Activated CD4-positive, alpha-beta memory T cell treated with anti-CD3 and anti-CD28 coated beads for 36 hours (primary cell): ENCODE results near the gene CIB4. TPM values are rescaled to one million over a fixed set of nuclear protein-coding genes. Genes with fewer than 3 reads are reported as not detected.

Experiments used
- CTCF ChIA-PET: fragments of 350-600 bp; sonication (Branson Sonifier 250); formaldehyde crosslinking; loops from one replicate; lab custom pipeline; 2021; ENCODE audit warnings: antibody characterized with exemption, inconsistent platforms; lab: Charles Lee
- POLR2A ChIA-PET: fragments of 350-600 bp; sonication (Branson Sonifier 250); formaldehyde crosslinking; loops from one replicate; lab custom pipeline; 2021; ENCODE audit warnings: antibody characterized with exemption; lab: Charles Lee
- DNase-seq: peaks from one replicate; pipeline ENCODE4 v3.0.0-alpha.2; 2020
- H3K27ac Mint-ChIP-seq: one replicate; pipeline ENCODE4 v1.8.0; 2021; ENCODE audit warnings: mixed read lengths
- H3K27me3 Mint-ChIP-seq: one replicate; pipeline ENCODE4 v1.8.0; 2021; ENCODE audit warnings: mixed read lengths
- H3K36me3 Mint-ChIP-seq: one replicate; pipeline ENCODE4 v1.8.0; 2021; ENCODE audit warnings: mixed read lengths
- H3K4me1 Mint-ChIP-seq: one replicate; pipeline ENCODE4 v1.8.0; 2021; ENCODE audit warnings: low read depth, mixed read lengths
- H3K4me3 Mint-ChIP-seq: one replicate; pipeline ENCODE4 v1.8.0; 2021; ENCODE audit warnings: mild to moderate bottlenecking, mixed read lengths
- H3K9me3 Mint-ChIP-seq: one replicate; pipeline ENCODE4 v1.8.0; 2021; ENCODE audit warnings: mixed read lengths
- intact Hi-C: fragments of 100-400 bp; cut with micrococcal nuclease; formaldehyde crosslinking; loops from one replicate; pipeline ENCODE4 v1.15.1; 2023
- total RNA-seq, 2 experiments: library from RNA; stranded (reverse); gene quantifications; one replicate each; pipeline ENCODE4 v1.2.3, GENCODE V29; 2021

CIB4 gene
- total RNA-seq, 2 experiments from 2014 or later, result not detected

- H3K27ac Mint-ChIP-seq, result no peak overlapping the region
- no peaks in the 10 kb centered on the region for H3K36me3 Mint-ChIP-seq
- no peaks in the 10 kb centered on the region for H3K9me3 Mint-ChIP-seq
- no peak for DNase-seq
- no peaks in the 10 kb centered on the region for H3K27me3 Mint-ChIP-seq
- no peaks in the 10 kb centered on the region for H3K4me1 Mint-ChIP-seq
- H3K4me3 Mint-ChIP-seq, result no peak overlapping the region
- CTCF ChIA-PET, result no interaction called here
- intact Hi-C loops, result no loop called here
- POLR2A ChIA-PET, result no interaction called here
Measured at GRCh38 chr2:26634636-26635230, 6.4 kb downstream of the CIB4 start.

DNA sequence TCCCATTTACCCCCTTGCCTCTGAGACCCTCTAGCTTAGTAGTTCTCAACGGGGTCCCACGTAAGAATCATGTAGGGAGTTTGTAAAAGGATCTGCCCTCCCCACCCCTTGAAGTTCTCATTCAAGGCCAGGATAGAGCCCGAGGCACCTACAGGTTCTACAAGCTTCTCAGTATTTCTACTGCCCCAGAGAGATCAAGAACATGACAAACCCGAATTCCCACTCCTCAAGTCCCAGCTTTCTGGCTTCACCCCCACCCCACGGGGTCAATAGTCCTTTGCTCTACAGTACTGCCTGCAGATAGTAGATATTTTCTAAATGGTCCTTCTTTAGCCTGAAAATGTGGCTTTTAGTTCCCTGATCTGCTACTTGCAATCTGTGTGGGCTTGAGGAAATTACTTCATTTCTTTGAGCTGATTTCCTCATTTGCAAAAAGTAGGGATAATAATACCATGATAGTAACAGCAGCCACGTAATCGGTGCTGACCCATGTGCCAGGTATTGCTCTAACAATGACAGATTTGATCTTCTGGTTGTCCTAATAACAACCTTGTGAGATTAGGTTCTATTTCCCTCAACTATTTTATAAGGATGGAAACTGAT lies 7.1 kb downstream of the CIB4 start:
- no peaks in the 10 kb centered on the region for H3K4me1 Mint-ChIP-seq
- DNase-seq, result no peak
- no peak overlapping the region for H3K27ac Mint-ChIP-seq
- no peaks in the 10 kb centered on the region for H3K36me3 Mint-ChIP-seq
- intact Hi-C loops, result no loop called here
- no peaks in the 10 kb centered on the region for H3K27me3 Mint-ChIP-seq
- POLR2A ChIA-PET, result no interaction called here
- CTCF ChIA-PET, result no interaction called here
- no peak overlapping the region for H3K4me3 Mint-ChIP-seq
- no peaks in the 10 kb centered on the region for H3K9me3 Mint-ChIP-seq

- Mint-ChIP-seq H3K4me3 (no peak overlapping the region), H3K27ac (no peak overlapping the region), H3K27me3 (no peaks in the 10 kb centered on the region), H3K9me3 (no peaks in the 10 kb centered on the region), H3K4me1 (no peaks in the 10 kb centered on the region), H3K36me3 (no peaks in the 10 kb centered on the region)
- intact Hi-C loops, result no loop called here
- POLR2A ChIA-PET, result no interaction called here
- no peak for DNase-seq
- CTCF ChIA-PET, result no interaction called here
Measured at GRCh38 chr2:26633351-26633945, 7.7 kb downstream of the CIB4 start.

GRCh38 chr2:26632624-26633185 lies 8.5 kb downstream of the CIB4 start:
- no peak for DNase-seq
- CTCF ChIA-PET, result interaction anchor here (0.6 kb wide), 1 partner anchor 28 kb away, joined by 3 read pairs; no protein-coding TSS in a partner anchor
- Mint-ChIP-seq H3K27ac (no peak overlapping the region), H3K27me3 (peaks cover 3% of the 10 kb centered on the region), H3K36me3 (no peaks in the 10 kb centered on the region), H3K4me3 (no peak overlapping the region), H3K4me1 (no peaks in the 10 kb centered on the region), H3K9me3 (no peaks in the 10 kb centered on the region)
- intact Hi-C loops, result no loop called here
- POLR2A ChIA-PET, result no interaction called here

GRCh38 chr2:26631401-26632170 lies 9.6 kb downstream of the CIB4 start:
- no peaks in the 10 kb centered on the region for H3K4me1 Mint-ChIP-seq
- no peaks in the 10 kb centered on the region for H3K9me3 Mint-ChIP-seq
- no peak overlapping the region for H3K27ac Mint-ChIP-seq
- H3K27me3 Mint-ChIP-seq, result peaks cover 3% of the 10 kb centered on the region
- POLR2A ChIA-PET, result no interaction called here
- no peak for DNase-seq
- CTCF ChIA-PET, result no interaction called here
- H3K36me3 Mint-ChIP-seq, result no peaks in the 10 kb centered on the region
- H3K4me3 Mint-ChIP-seq, result no peak overlapping the region
- intact Hi-C loops, result no loop called here

DNA sequence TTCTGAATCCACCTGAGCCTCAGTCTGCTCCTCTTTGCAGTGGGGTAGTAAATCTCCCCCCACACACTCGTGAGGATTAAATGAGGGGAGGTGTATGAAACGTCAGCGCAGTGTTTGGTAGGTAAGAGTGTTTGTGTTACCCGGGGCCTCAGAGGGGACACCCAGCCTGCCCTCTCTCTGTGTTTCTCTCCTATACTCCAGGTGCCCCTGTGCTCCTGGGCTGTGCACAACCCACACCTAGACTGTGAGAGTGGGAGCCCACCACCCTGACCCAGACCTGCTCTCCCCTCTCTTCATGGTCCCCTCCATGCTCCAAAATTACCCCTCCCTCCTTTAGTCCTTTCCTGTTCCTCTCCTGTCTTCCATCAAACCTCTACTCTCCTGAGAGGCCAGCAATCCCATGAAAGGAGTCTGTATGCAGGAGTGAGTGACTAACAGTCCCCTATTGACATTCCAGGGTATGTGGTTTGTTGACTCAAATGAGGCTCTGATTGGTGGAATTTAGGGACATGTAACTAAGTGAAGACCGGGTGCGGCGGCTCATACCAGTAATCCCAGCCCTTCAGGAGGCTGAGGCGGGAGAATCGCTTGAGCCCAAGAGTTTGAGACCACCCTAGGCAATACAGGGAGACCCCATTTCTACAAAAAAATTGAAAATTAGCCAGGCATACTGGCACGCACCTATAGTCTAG lies 10.4 kb downstream of the CIB4 start:
- no peak for DNase-seq
- Mint-ChIP-seq H3K27me3 (peaks cover 3% of the 10 kb centered on the region), H3K36me3 (no peaks in the 10 kb centered on the region), H3K4me1 (no peaks in the 10 kb centered on the region), H3K27ac (no peak overlapping the region), H3K9me3 (no peaks in the 10 kb centered on the region), H3K4me3 (no peak overlapping the region)
- POLR2A ChIA-PET, result no interaction called here
- intact Hi-C loops, result no loop called here
- CTCF ChIA-PET, result no interaction called here

DNA sequence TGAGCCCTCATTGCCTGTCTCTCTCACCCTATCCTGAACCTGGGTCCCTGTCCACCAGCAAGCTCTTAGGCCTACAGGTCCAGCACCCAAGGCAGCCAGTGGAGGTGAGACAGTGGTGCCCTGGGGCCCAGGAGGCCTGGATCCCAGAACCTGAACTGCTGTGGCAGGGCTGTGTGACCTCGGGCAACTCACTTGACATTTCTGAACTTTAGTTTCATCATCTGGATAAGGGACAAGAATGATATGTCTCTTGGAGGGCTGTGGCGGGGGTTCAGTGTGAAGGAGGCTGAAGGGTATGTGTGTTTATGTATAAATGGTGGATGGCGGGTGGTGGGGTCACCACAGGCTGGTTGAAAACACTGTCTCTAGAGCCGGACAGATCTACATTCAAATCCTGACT lies 10.9 kb downstream of the CIB4 start:
- Mint-ChIP-seq H3K27ac (no peak overlapping the region), H3K4me3 (no peak overlapping the region), H3K27me3 (peaks cover 3% of the 10 kb centered on the region), H3K4me1 (no peaks in the 10 kb centered on the region), H3K9me3 (no peaks in the 10 kb centered on the region), H3K36me3 (no peaks in the 10 kb centered on the region)
- no peak for DNase-seq
- intact Hi-C loops, result no loop called here
- POLR2A ChIA-PET, result no interaction called here
- CTCF ChIA-PET, result no interaction called here

GRCh38 chr2:26629751-26630150 lies 11.4 kb downstream of the CIB4 start:
- intact Hi-C loops, result no loop called here
- H3K9me3 Mint-ChIP-seq, result no peaks in the 10 kb centered on the region
- ChIA-PET CTCF (no interaction called here), POLR2A (no interaction called here)
- no peak overlapping the region for H3K4me3 Mint-ChIP-seq
- H3K36me3 Mint-ChIP-seq, result no peaks in the 10 kb centered on the region
- peaks cover 3% of the 10 kb centered on the region for H3K27me3 Mint-ChIP-seq
- H3K27ac Mint-ChIP-seq, result no peak overlapping the region
- DNase-seq, result no peak
- H3K4me1 Mint-ChIP-seq, result no peaks in the 10 kb centered on the region

GRCh38 chr2:26629346-26629630 lies 11.9 kb downstream of the CIB4 start:
- H3K27me3 Mint-ChIP-seq, result peaks cover 3% of the 10 kb centered on the region
- no peak overlapping the region for H3K4me3 Mint-ChIP-seq
- H3K27ac Mint-ChIP-seq, result no peak overlapping the region
- no peak for DNase-seq
- no peaks in the 10 kb centered on the region for H3K9me3 Mint-ChIP-seq
- CTCF ChIA-PET, result no interaction called here
- POLR2A ChIA-PET, result interaction anchor here (0.6 kb wide), 1 partner anchor 157 kb away, joined by 3 read pairs; no protein-coding TSS in a partner anchor
- no peaks in the 10 kb centered on the region for H3K4me1 Mint-ChIP-seq
- intact Hi-C loops, result no loop called here
- no peaks in the 10 kb centered on the region for H3K36me3 Mint-ChIP-seq

GRCh38 chr2:26628561-26629345 lies 12.4 kb downstream of the CIB4 start:
- POLR2A ChIA-PET, result interaction anchor here (0.6 kb wide), 1 partner anchor 158 kb away, joined by 3 read pairs; no protein-coding TSS in a partner anchor
- peaks cover 3% of the 10 kb centered on the region for H3K27me3 Mint-ChIP-seq
- no peaks in the 10 kb centered on the region for H3K9me3 Mint-ChIP-seq
- no peak for DNase-seq
- no peaks in the 10 kb centered on the region for H3K4me1 Mint-ChIP-seq
- CTCF ChIA-PET, result no interaction called here
- H3K36me3 Mint-ChIP-seq, result no peaks in the 10 kb centered on the region
- no peak overlapping the region for H3K4me3 Mint-ChIP-seq
- H3K27ac Mint-ChIP-seq, result no peak overlapping the region
- intact Hi-C loops, result no loop called here

GRCh38 chr2:26627350-26628105 lies 13.6 kb downstream of the CIB4 start:
- peaks cover 3% of the 10 kb centered on the region for H3K27me3 Mint-ChIP-seq
- intact Hi-C loops, result no loop called here
- H3K4me1 Mint-ChIP-seq, result no peaks in the 10 kb centered on the region
- no peak overlapping the region for H3K27ac Mint-ChIP-seq
- DNase-seq, result no peak
- no peak overlapping the region for H3K4me3 Mint-ChIP-seq
- ChIA-PET CTCF (no interaction called here), POLR2A (no interaction called here)
- no peaks in the 10 kb centered on the region for H3K36me3 Mint-ChIP-seq
- H3K9me3 Mint-ChIP-seq, result no peaks in the 10 kb centered on the region
